ENCODE data around the gene GRK1.
A peak's percentile ranks its signal among the peaks of the same experiment; 100 is the strongest.
"Not testable (repeated sequence)": the region's sequence is repeated elsewhere in the genome, so short reads cannot be mapped to it uniquely, and the experiment has no call there.

Gene GRK1

GRCh38 chr13:113725329-113726105 lies 58.5 kb downstream of the GRK1 start:
- DNase-seq (ENCODE audit: extremely low read depth in 1 of 2, low read depth in 1 of 2), result peak in 1 of 2 donors; percentile 16

- DNase-seq (ENCODE audit: extremely low read depth in 1 of 2, low read depth in 1 of 2), result not testable (repeated sequence)
These were observed 59.2 kb downstream of the GRK1 start for GRCh38 chr13:113726106-113726821.

- no peak for DNase-seq (ENCODE audit: extremely low read depth in 1 of 2, low read depth in 1 of 2)
These were observed 60.0 kb downstream of the GRK1 start for GRCh38 chr13:113726961-113727411.

GRCh38 chr13:113728571-113729054 lies 61.6 kb downstream of the GRK1 start:
- DNase-seq (ENCODE audit: extremely low read depth in 1 of 2, low read depth in 1 of 2), result no peak

- no peak for DNase-seq (ENCODE audit: extremely low read depth in 1 of 2, low read depth in 1 of 2)
These were observed 62.4 kb downstream of the GRK1 start for GRCh38 chr13:113729187-113730019.

GRCh38 chr13:113730258-113730691 lies 63.3 kb downstream of the GRK1 start:
- no peak for DNase-seq (ENCODE audit: extremely low read depth in 1 of 2, low read depth in 1 of 2)

GRCh38 chr13:113730831-113731191 lies 63.8 kb downstream of the GRK1 start:
- DNase-seq (ENCODE audit: extremely low read depth in 1 of 2, low read depth in 1 of 2), result no peak

GRCh38 chr13:113731192-113732175 lies 64.5 kb downstream of the GRK1 start:
- DNase-seq (ENCODE audit: extremely low read depth in 1 of 2, low read depth in 1 of 2), result no peak

- no peak for DNase-seq (ENCODE audit: extremely low read depth in 1 of 2, low read depth in 1 of 2)
These were observed 65.3 kb downstream of the GRK1 start for GRCh38 chr13:113732176-113732960.

GRCh38 chr13:113732961-113733950 lies 66.2 kb downstream of the GRK1 start:
- no peak for DNase-seq (ENCODE audit: extremely low read depth in 1 of 2, low read depth in 1 of 2)

- DNase-seq (ENCODE audit: extremely low read depth in 1 of 2, low read depth in 1 of 2), result no peak
These were observed 67.2 kb downstream of the GRK1 start for GRCh38 chr13:113734099-113734825.

- DNase-seq (ENCODE audit: extremely low read depth in 1 of 2, low read depth in 1 of 2), result no peak
These were observed 67.8 kb downstream of the GRK1 start for GRCh38 chr13:113734826-113735125.

- no peak for DNase-seq (ENCODE audit: extremely low read depth in 1 of 2, low read depth in 1 of 2)
These were observed 68.2 kb downstream of the GRK1 start for GRCh38 chr13:113735194-113735593.

GRCh38 chr13:113735750-113736149 lies 68.7 kb downstream of the GRK1 start:
- no peak for DNase-seq (ENCODE audit: extremely low read depth in 1 of 2, low read depth in 1 of 2)

GRCh38 chr13:113736258-113736731 lies 69.3 kb downstream of the GRK1 start:
- DNase-seq (ENCODE audit: extremely low read depth in 1 of 2, low read depth in 1 of 2), result no peak

- DNase-seq (ENCODE audit: extremely low read depth in 1 of 2, low read depth in 1 of 2), result no peak
These were observed 70.8 kb downstream of the GRK1 start for GRCh38 chr13:113737803-113738202.

GRCh38 chr13:113739527-113740285 lies 72.7 kb downstream of the GRK1 start:
- DNase-seq (ENCODE audit: extremely low read depth in 1 of 2, low read depth in 1 of 2), result no peak

Data from stimulated activated CD8-positive, alpha-beta memory T cell treated with anti-CD3 and anti-CD28 coated beads, Interleukin-7, amount 100 ng/mL, for 48 hours (primary cell).